ENCODE data around the gene MATN1. TPM values are rescaled to one million over a fixed set of nuclear protein-coding genes. Genes with fewer than 3 reads are reported as not detected.
"Not testable (repeated sequence)": the region's sequence is repeated elsewhere in the genome, so short reads cannot be mapped to it uniquely, and the experiment has no call there.

The MATN1 gene
- total RNA-seq, 2 donors from 2014 or later = not detected

- no peak for ATAC-seq
- DNase-seq = no peak
- intact Hi-C loops (cut with DNase I, micrococcal nuclease) = no loop called here
These were observed 29.6 kb downstream of the MATN1 start for GRCh38 chr1:30693822-30694221.

GRCh38 chr1:30693366-30693765 lies 30.0 kb downstream of the MATN1 start:
- intact Hi-C loops (cut with DNase I, micrococcal nuclease) = no loop called here
- DNase-seq (no peak), ATAC-seq (no peak)

- no peak for ATAC-seq
- DNase-seq = no peak
- intact Hi-C loops (cut with DNase I, micrococcal nuclease) = no loop called here
These were observed 30.5 kb downstream of the MATN1 start for GRCh38 chr1:30692948-30693301.

GRCh38 chr1:30692201-30692947 lies 31.0 kb downstream of the MATN1 start:
- intact Hi-C loops (cut with DNase I, micrococcal nuclease) = no loop called here
- no peak for DNase-seq

GRCh38 chr1:30691480-30691879 lies 31.9 kb downstream of the MATN1 start:
- intact Hi-C loops (cut with DNase I, micrococcal nuclease) = no loop called here
- DNase-seq = no peak

More at GRCh38 chr1:30692201-30692947, 31.0 kb downstream of the MATN1 start:
- ATAC-seq = no peak

GRCh38 chr1:30689901-30690645 lies 33.3 kb downstream of the MATN1 start:
- intact Hi-C loops (cut with DNase I, micrococcal nuclease) = no loop called here
- ATAC-seq (no peak), DNase-seq (no peak)

More at GRCh38 chr1:30691480-30691879, 31.9 kb downstream of the MATN1 start:
- no peak for ATAC-seq

GRCh38 chr1:30688920-30689794 lies 34.2 kb downstream of the MATN1 start:
- intact Hi-C loops (cut with DNase I, micrococcal nuclease) = no loop called here
- DNase-seq = no peak
- no peak for ATAC-seq

- ATAC-seq; DNase-seq; intact Hi-C loops (cut with DNase I, micrococcal nuclease): not testable (repeated sequence)
These were observed 34.9 kb downstream of the MATN1 start for GRCh38 chr1:30688516-30688915.

- intact Hi-C loops (cut with DNase I, micrococcal nuclease) = no loop called here
- DNase-seq (no peak), ATAC-seq (no peak)
These were observed 35.5 kb downstream of the MATN1 start for GRCh38 chr1:30687886-30688285.

- DNase-seq (no peak), ATAC-seq (no peak)
- intact Hi-C loops (cut with DNase I, micrococcal nuclease) = no loop called here
These were observed 37.0 kb downstream of the MATN1 start for GRCh38 chr1:30686236-30686935.

- DNase-seq (no peak), ATAC-seq (no peak)
- intact Hi-C loops (cut with DNase I, micrococcal nuclease) = no loop called here
These were observed 37.6 kb downstream of the MATN1 start for GRCh38 chr1:30685796-30686165.

- ATAC-seq = peak; percentile 98
- peak; percentile 78 to 92 for DNase-seq
- intact Hi-C loops (cut with DNase I, micrococcal nuclease) = no loop called here
These were observed 38.2 kb downstream of the MATN1 start for GRCh38 chr1:30684881-30685795.

- DNase-seq (peak in 1 of 2 donors; percentile 24), ATAC-seq (no peak)
- intact Hi-C loops (cut with DNase I, micrococcal nuclease) = no loop called here
These were observed 39.1 kb downstream of the MATN1 start for GRCh38 chr1:30684259-30684658.

- no peak for ATAC-seq
- intact Hi-C loops (cut with DNase I, micrococcal nuclease) = no loop called here
- peak in 1 of 2 donors; percentile 14 for DNase-seq
These were observed 39.7 kb downstream of the MATN1 start for GRCh38 chr1:30683699-30684098.

GRCh38 chr1:30682396-30683275 lies 40.7 kb downstream of the MATN1 start:
- intact Hi-C loops (cut with DNase I, micrococcal nuclease) = no loop called here
- DNase-seq (no peak), ATAC-seq (no peak)

GRCh38 chr1:30681782-30682181 lies 41.6 kb downstream of the MATN1 start:
- DNase-seq = no peak
- ATAC-seq = no peak
- intact Hi-C loops (cut with DNase I, micrococcal nuclease) = no loop called here

GRCh38 chr1:30680879-30681278 lies 42.5 kb downstream of the MATN1 start:
- intact Hi-C loops (cut with DNase I, micrococcal nuclease) = no loop called here
- DNase-seq (no peak), ATAC-seq (no peak)
